ENCODE measurements around the gene RPS18. TPM values are rescaled to one million over a fixed set of nuclear protein-coding genes. Genes with fewer than 3 reads are reported as not detected.

RPS18 gene
- total and polyA plus RNA-seq, 9 of the 15 experiments (the other 6 are each of a cell fraction or from before 2014, with no cell fraction given) = 5,023 to 17,516 (median 8,131) TPM

GRCh38 chr6:33271468-33272274 lies at the start of gene RPS18, which contains the start of gene VPS52 (continued):
- TF ChIP-seq TSHZ1 (CRISPR knock-in tag; IDR thresholded peaks at IDR 0.05) (0 out of 2 replicates have a peak, but pooled peaks have one; percentile 57), ZMIZ1 (IDR thresholded peaks at IDR 0.05; ENCODE audit: low read depth in 2 of 2, low read length in 2 of 2) (peak in 1 of 2 experiments; percentile 83; a peak in 1 of 4 replicates), SAFB2 (IDR thresholded peaks at IDR 0.05; ENCODE audit: borderline replicate concordance, low read depth, low read length, severe bottlenecking) (no peak), CC2D1A (IDR thresholded peaks at IDR 0.05) (no peak; the same call in 1 of the 2 replicates), MLLT1 (IDR thresholded peaks at IDR 0.05) (peak; percentile 62 to 77; a peak in 3 of 4 replicates), BDP1 (IDR thresholded peaks at IDR 0.05; ENCODE audit: insufficient read depth, insufficient read length) (no peak), ELF1 (tag; IDR thresholded peaks at IDR 0.05) (peak; percentile 96), SMARCA4 (IDR thresholded peaks at IDR 0.05) (no peak), NR2C1 (IDR thresholded peaks at IDR 0.05) (peak; percentile 97), NR2C1 (tag; IDR thresholded peaks at IDR 0.05) (peak; percentile 98), DNMT1 (IDR thresholded peaks at IDR 0.05) (0 out of 2 replicates have a peak, but pooled peaks have one; percentile 25), LARP7 (IDR thresholded peaks at IDR 0.05) (no peak), THRAP3 (IDR thresholded peaks at IDR 0.05; ENCODE audit: borderline replicate concordance) (no peak; the same call in 1 of the 2 replicates), CTBP1 (IDR thresholded peaks at IDR 0.05; ENCODE audit: borderline replicate concordance) (peak; percentile 82), ZBTB33 (CRISPR knock-in tag; IDR thresholded peaks at IDR 0.05) (peak; percentile 67), SLC30A9 (CRISPR knock-in tag; IDR thresholded peaks at IDR 0.05) (no peak), MED1 (CRISPR knock-in tag; IDR thresholded peaks at IDR 0.05; ENCODE audit: borderline replicate concordance) (no peak; the same call in 1 of the 2 replicates)

Measured in K562 (cell line).